GM23248 (cell line): Measurements from ENCODE around the gene ADAMTS3.

Source experiments
- EZH2 ChIP-seq: fragments of 200-600 bp; sonication (generic); IDR thresholded peaks from 2 replicates; pipeline ENCODE4 v1.6.1; 2018; ENCODE audit warnings: antibody characterized with exemption, mild to moderate bottlenecking; ENCODE audit not compliant: insufficient read depth, poor library complexity, severe bottlenecking
- EZH2phosphoT487 ChIP-seq: fragments of 200-600 bp; sonication (generic); IDR thresholded peaks from 2 replicates; pipeline ENCODE4 v1.6.1; 2018; ENCODE audit warnings: antibody characterized with exemption, moderate library complexity, mild to moderate bottlenecking, low read depth; ENCODE audit not compliant: insufficient read depth

GRCh38 chr4:72448231-72448630 lies 120.8 kb downstream of the ADAMTS3 start:
- TF ChIP-seq EZH2 (no peak), EZH2phosphoT487 (no peak)
